GM12891 (cell line): ENCODE results near the gene CD22.
"Not testable (repeated sequence)": the region's sequence is repeated elsewhere in the genome, so short reads cannot be mapped to it uniquely, and the experiment has no call there.

Experiments
- DNase-seq: peaks from one replicate; pipeline ENCODE4 v3.0.0; 2011; ENCODE audit warnings: low spot score; ENCODE audit not compliant: insufficient read length
- FAIRE-seq: peaks from 2 replicates; lab custom pipeline; 2011; peaks lifted over from hg19 to GRCh38; lab: Jason Lieb, UNC
- PAX5 ChIP-seq: IDR thresholded peaks from 2 replicates; pipeline ENCODE4 v1.6.1; 2011; ENCODE audit warnings: low read length, moderate library complexity, mild to moderate bottlenecking; ENCODE audit not compliant: insufficient read depth, severe bottlenecking
- POLR2A ChIP-seq: IDR thresholded peaks from 2 replicates; pipeline ENCODE4 v1.6.1; 2011; ENCODE audit warnings: low read depth, low read length, control low read depth
- POLR2AphosphoS5 ChIP-seq: IDR thresholded peaks from 2 replicates; pipeline ENCODE4 v1.6.1; 2011; ENCODE audit warnings: low read depth, low read length, control low read depth
- POU2F2 ChIP-seq: IDR thresholded peaks from 2 replicates; pipeline ENCODE4 v1.6.1; 2011; ENCODE audit warnings: low read depth, mild to moderate bottlenecking, control low read depth, low read length, moderate library complexity
- SPI1 ChIP-seq: IDR thresholded peaks from 2 replicates; pipeline ENCODE4 v1.6.1; 2011; ENCODE audit warnings: low read depth, low read length, control low read depth
- TAF1 ChIP-seq: IDR thresholded peaks from 2 replicates; pipeline ENCODE4 v1.6.1; 2011; ENCODE audit warnings: low read depth, low read length, control low read depth

Gene CD22

GRCh38 chr19:35365303-35365702, 36.3 kb downstream of the CD22 start:
- DNase-seq (no peak), FAIRE-seq (no peak)
- no peak for TF ChIP-seq POLR2A
- TF ChIP-seq PAX5, result no peak

GRCh38 chr19:35368378-35368777, 39.4 kb downstream of the CD22 start:
- TF ChIP-seq PAX5, result no peak
- TF ChIP-seq POU2F2, result no peak
- no peak for TF ChIP-seq POLR2AphosphoS5
- no peak for TF ChIP-seq POLR2A
- no peak for TF ChIP-seq SPI1
- TF ChIP-seq TAF1, result no peak
- DNase-seq (no peak), FAIRE-seq (no peak)

- TF ChIP-seq PAX5 (no peak), SPI1 (peak; percentile 5; the same call in 1 of the 2 replicates), POLR2A (no peak)
- FAIRE-seq (no peak), DNase-seq (no peak)
Measured at GRCh38 chr19:35369522-35369921, 40.5 kb downstream of the CD22 start.

GRCh38 chr19:35370722-35371121, 41.7 kb downstream of the CD22 start, which contains the start of gene GPR42:
GPR42 (plus strand) TSS chr19:35371068; CDS start chr19:35371360, 292 bp downstream.
- FAIRE-seq, result no peak
- DNase-seq, result no peak
- TF ChIP-seq POLR2A (no peak), POLR2AphosphoS5 (no peak), SPI1 (no peak), TAF1 (no peak), PAX5 (no peak), POU2F2 (no peak)

GRCh38 chr19:35373492-35373891, 44.5 kb downstream of the CD22 start:
- DNase-seq (no peak), FAIRE-seq (no peak)
- TF ChIP-seq POU2F2, result no peak
- TF ChIP-seq POLR2AphosphoS5, result no peak
- no peak for TF ChIP-seq TAF1
- no peak for TF ChIP-seq PAX5
- no peak for TF ChIP-seq POLR2A
- no peak for TF ChIP-seq SPI1

GRCh38 chr19:35374031-35374430, 45.0 kb downstream of the CD22 start:
- not testable (repeated sequence) for DNase-seq, FAIRE-seq

GRCh38 chr19:35375505-35376307, 46.7 kb downstream of the CD22 start:
- DNase-seq (no peak), FAIRE-seq (no peak)
- TF ChIP-seq TAF1, result no peak
- peak; percentile 52 for TF ChIP-seq PAX5

GRCh38 chr19:35377656-35378055, 48.7 kb downstream of the CD22 start:
- FAIRE-seq (no peak), DNase-seq (no peak)
- TF ChIP-seq PAX5 (no peak), POLR2AphosphoS5 (no peak), POLR2A (no peak), POU2F2 (no peak), SPI1 (no peak), TAF1 (no peak)

GRCh38 chr19:35378356-35378755, 49.4 kb downstream of the CD22 start:
- TF ChIP-seq TAF1 (no peak), POU2F2 (no peak), PAX5 (no peak), POLR2A (no peak), SPI1 (no peak), POLR2AphosphoS5 (no peak)
- FAIRE-seq (no peak), DNase-seq (no peak)

- DNase-seq, FAIRE-seq: not testable (repeated sequence)
Measured at GRCh38 chr19:35379545-35379944, 50.6 kb downstream of the CD22 start.

GRCh38 chr19:35379992-35380391, 51.0 kb downstream of the CD22 start:
- DNase-seq (no peak), FAIRE-seq (no peak)
- TF ChIP-seq POLR2AphosphoS5, result no peak
- no peak for TF ChIP-seq SPI1
- no peak for TF ChIP-seq PAX5
- no peak for TF ChIP-seq POU2F2
- TF ChIP-seq TAF1, result no peak
- TF ChIP-seq POLR2A, result no peak
